Muscle layer of duodenum (tissue), 2 donors: Measurements from ENCODE around the gene DHX40.

Source experiments
- H3K27ac ChIP-seq: one replicate; pipeline ENCODE4 v1.7.0; 2013; ENCODE audit warnings: mild to moderate bottlenecking, low read length
- H3K27me3 ChIP-seq: one replicate; pipeline ENCODE4 v1.7.0; 2013; ENCODE audit warnings: low read depth, mild to moderate bottlenecking, control low read depth, low read length
- H3K36me3 ChIP-seq, 2 donors: one replicate each; pipeline ENCODE4 v1.7.0; 2013; ENCODE audit warnings: low read length in 2 of 2, control low read depth in 1 of 2, mild to moderate bottlenecking in 1 of 2; ENCODE audit not compliant: insufficient read depth in 2 of 2, control insufficient read depth in 1 of 2
- H3K4me1 ChIP-seq, 2 donors: one replicate each; pipeline ENCODE4 v1.7.0; 2013; ENCODE audit warnings: low read length in 2 of 2, mild to moderate bottlenecking in 2 of 2, control low read depth in 1 of 2, moderate library complexity in 1 of 2; ENCODE audit not compliant: insufficient read depth in 2 of 2, control insufficient read depth in 1 of 2
- H3K4me3 ChIP-seq, 2 donors: one replicate each; pipeline ENCODE4 v1.7.0; 2013; ENCODE audit warnings: low read length in 2 of 2, low read depth in 1 of 2, mild to moderate bottlenecking in 1 of 2
- H3K9me3 ChIP-seq, 2 donors: one replicate each; pipeline ENCODE4 v1.7.0; 2013; ENCODE audit warnings: low read length in 2 of 2, control low read depth in 1 of 2, mild to moderate bottlenecking in 1 of 2; ENCODE audit not compliant: control insufficient read depth in 1 of 2
- donor health status: healthy.

DHX40 gene

DNA sequence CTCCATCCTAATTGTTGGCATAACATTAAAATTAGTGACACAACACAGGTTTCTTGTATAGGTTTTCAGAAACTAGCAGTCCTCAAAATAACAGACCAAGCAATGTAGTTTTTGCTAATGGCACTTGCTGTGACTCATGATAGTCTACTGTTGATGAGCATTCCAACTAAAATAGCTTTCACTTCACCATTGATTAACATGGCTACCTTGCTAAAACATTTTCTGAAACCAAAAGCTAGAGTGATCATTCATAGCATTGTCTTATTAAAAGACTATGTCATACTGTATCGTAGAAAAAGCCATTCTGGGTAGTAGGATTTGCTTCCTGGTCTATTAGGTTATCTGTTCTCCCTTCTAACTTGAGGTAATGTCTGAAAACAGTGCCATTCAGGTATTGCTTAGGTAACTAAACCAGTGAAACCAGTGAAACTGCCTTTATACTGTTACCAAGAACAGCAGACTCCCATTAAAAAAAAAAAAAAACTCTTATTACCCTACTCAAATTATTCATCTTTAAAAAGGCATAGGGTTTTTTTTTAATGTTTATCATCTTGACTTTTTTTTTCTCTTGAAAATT is 51.8 kb downstream of the DHX40 start:
- no peaks in the 10 kb centered on the region for H3K9me3 ChIP-seq
- peak overlapping the region; percentile 100 for H3K27ac ChIP-seq
- H3K27me3 ChIP-seq = no peaks in the 10 kb centered on the region
- H3K4me3 ChIP-seq = no peak overlapping the region
- H3K4me1 ChIP-seq = peaks cover 16 to 17% of the 10 kb centered on the region in 2 donors
- peaks cover 0 to 15% of the 10 kb centered on the region in 2 donors for H3K36me3 ChIP-seq

DNA sequence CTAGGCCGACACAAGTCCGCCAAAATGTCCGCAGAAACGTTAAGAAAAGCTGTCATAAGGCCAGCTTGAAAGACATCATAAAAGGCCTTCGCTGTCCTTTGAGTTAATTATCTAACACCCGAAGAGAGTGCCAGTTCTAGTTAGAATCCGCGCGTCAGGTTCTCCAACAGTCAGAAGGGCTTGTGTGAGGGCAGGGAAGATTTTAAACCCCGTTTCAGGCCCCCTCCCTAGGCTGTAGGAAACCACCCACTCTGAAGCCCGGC is 53.6 kb downstream of the DHX40 start:
- peak overlapping the region; percentile 100 for H3K27ac ChIP-seq
- H3K36me3 ChIP-seq = peaks cover 0 to 15% of the 10 kb centered on the region in 2 donors
- peak overlapping the region; percentile 75 to 98 for H3K4me3 ChIP-seq
- H3K9me3 ChIP-seq = no peaks in the 10 kb centered on the region
- H3K27me3 ChIP-seq = no peaks in the 10 kb centered on the region
- peaks cover 17 to 33% of the 10 kb centered on the region in 2 donors for H3K4me1 ChIP-seq

DNA sequence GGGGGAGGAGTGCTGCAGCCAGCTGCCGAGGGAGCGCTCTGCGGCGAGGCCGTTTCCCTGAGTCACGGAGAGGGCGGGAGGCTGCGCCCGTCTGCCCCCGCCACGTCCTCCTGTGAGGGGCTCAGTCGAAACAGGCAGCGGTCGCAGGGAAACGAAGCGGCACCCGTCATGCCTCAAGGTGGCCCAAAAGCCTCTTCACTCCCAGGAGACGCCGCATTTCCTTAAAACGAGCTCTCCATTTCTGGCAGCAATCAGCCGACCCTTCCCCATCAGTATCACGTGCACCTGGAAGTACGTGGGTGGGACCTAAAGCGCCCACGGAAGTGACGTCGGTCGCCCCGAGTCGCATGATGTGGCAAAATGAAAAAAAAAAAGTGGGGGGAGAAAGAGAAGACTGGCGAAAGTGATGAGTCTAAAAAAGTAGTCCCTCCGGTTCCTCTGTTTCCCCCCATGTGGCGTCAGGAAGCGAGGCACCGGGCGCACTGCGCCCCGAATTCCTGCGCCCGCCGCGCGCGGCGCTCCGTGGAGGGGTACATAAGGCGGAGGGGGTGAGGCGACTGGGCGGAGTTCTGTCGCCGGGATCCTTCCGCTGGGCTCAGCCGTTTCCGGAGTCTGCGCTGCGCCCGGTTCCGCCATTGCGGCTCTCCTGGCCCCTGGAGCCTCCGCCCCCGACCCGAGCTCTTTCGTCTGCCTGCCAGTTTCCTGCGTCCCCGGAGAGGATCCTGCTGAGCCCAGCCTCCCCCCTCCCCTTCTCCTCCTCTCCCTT is 54.1 kb downstream of the DHX40 start, which contains the start of gene CLTC:
Gene CLTC, plus strand, starts transcription at position 598 of the 766 bp plus-strand sequence. CDS start 237 bp downstream, outside the sequence.
- Histone ChIP-seq H3K36me3 (peaks cover 0 to 15% of the 10 kb centered on the region in 2 donors), H3K27me3 (no peaks in the 10 kb centered on the region), H3K9me3 (no peaks in the 10 kb centered on the region), H3K27ac (peak within 1 kb of the TSS; percentile 100), H3K4me3 (peak within 1 kb of the TSS; percentile 75 to 98), H3K4me1 (peaks cover 17 to 37% of the 10 kb centered on the region in 2 donors)

DNA sequence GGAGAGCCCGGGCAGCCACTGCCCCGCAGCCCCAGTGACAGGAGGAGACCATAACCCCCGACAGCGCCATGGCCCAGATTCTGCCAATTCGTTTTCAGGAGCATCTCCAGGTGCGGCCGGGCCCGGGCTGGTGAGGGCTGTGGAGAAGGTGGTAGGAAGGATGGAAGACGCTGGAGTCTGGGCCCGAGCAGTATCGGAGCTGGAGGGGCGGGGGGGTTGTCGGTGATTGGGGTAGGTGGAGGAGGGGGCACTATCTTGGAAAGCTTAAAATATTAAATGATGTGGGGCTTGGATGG is 54.6 kb downstream of the DHX40 start:
- Histone ChIP-seq H3K9me3 (no peaks in the 10 kb centered on the region), H3K36me3 (peaks cover 0 to 15% of the 10 kb centered on the region in 2 donors), H3K27me3 (no peaks in the 10 kb centered on the region), H3K27ac (peak overlapping the region; percentile 100), H3K4me1 (peaks cover 17 to 39% of the 10 kb centered on the region in 2 donors), H3K4me3 (peak overlapping the region; percentile 75 to 98)

DNA sequence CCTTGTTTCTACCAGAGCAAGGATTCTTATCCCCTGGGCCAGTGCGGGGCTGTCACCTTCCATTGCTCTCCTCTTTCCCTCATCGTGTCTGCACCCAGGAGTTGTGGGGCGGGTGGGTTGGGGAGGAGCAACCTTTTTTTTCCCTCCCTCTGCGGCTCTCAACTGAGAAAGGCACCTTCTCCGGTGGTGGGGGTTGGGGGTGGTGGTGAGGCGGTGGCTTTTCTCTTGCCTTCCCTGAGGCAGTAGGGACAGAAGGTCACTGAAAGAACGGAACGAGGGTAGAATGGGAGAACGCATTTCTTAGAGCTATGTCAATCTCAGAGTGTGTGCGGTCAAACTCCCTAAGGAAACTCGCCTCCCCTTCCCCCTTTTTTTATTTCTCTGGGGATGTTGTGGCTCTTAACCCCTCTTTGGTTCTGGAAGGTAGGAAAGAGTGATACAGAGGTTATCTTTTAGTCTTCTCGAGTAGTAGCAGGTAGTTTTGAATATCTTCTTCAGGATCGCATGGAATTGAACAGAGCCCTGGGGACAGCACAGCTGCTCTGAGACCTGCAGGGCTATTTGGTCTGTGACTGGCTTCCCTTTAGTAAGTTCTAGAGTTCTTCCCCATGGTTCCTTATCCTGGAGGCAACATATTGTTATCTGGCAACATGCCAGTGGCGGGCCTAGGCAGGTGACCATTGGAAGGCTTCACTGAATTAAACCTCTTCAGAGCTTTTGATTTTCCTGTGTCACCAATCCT is 55.3 kb downstream of the DHX40 start:
- Histone ChIP-seq H3K9me3 (no peaks in the 10 kb centered on the region), H3K4me1 (peaks cover 17 to 39% of the 10 kb centered on the region in 2 donors), H3K4me3 (peak overlapping the region; percentile 75 to 98), H3K36me3 (peaks cover 0 to 15% of the 10 kb centered on the region in 2 donors), H3K27me3 (no peaks in the 10 kb centered on the region), H3K27ac (peak overlapping the region; percentile 100)

DNA sequence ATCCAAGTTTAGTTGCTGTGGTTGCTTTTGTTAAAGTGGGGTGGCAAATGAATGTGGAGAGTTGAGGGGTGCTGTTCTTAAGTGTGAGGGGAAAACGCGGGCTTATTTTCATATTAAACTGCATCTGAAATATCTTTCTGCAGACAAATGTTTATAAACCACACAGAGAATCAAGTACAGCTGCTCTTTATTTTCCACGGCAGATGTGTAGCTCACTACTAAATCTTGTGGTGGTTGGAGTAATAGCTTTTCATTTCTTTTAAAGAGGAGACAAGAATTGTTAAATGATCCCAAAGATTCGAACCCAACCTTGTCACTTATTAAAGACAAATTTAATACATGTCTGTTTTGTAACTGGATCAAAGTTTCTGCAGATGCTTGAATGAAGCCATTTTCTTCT is 56.4 kb downstream of the DHX40 start:
- Histone ChIP-seq H3K4me3 (peak overlapping the region; percentile 75 to 98), H3K27me3 (no peaks in the 10 kb centered on the region), H3K4me1 (peaks cover 17 to 49% of the 10 kb centered on the region in 2 donors), H3K9me3 (no peaks in the 10 kb centered on the region), H3K36me3 (peaks cover 0 to 15% of the 10 kb centered on the region in 2 donors), H3K27ac (peak overlapping the region; percentile 77)

DNA sequence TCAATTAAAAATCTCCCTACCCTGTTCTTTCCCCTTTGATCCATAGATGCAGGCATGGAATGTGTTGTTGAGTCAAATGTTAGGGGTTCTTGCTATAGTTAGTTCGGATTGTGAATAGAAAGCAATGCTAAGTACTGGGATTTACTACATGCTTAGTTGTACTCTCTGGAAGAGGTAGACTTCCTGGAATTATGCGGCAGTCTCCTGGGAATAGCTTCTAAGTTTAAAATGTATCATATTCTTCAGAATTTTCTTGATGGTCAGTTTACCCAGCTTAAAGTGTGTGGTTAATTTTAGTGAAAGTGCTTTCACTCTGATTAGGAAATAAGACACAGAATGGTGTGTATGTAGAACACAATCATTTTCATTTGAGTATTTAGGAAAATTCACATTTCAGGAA is 57.7 kb downstream of the DHX40 start:
- Histone ChIP-seq H3K27me3 (no peaks in the 10 kb centered on the region), H3K36me3 (peaks cover 0 to 15% of the 10 kb centered on the region in 2 donors), H3K4me3 (peak overlapping the region in 1 of 2 donors; percentile 98), H3K4me1 (peaks cover 21 to 63% of the 10 kb centered on the region in 2 donors), H3K9me3 (no peaks in the 10 kb centered on the region), H3K27ac (peak overlapping the region; percentile 25)

DNA sequence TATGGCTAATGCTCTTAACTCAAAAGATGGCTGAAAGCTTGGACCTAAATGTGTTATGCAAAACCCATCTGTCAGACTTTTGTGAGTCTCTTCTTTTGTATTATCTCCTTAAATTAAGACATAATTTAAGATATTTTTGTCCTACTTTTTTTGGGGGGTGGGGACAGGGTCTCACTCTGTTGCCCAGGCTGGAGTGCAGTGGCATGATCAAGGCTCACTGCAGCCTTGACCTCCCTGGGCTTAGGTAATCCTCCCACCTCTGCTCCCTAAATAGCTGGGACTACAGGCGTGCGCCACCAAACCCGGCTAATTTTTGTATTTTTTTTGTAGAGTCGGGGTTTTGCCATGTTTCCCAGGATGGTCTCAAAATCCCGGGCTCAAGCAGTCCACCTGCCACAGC is 61.3 kb downstream of the DHX40 start:
- no peak overlapping the region for H3K4me3 ChIP-seq

DNA sequence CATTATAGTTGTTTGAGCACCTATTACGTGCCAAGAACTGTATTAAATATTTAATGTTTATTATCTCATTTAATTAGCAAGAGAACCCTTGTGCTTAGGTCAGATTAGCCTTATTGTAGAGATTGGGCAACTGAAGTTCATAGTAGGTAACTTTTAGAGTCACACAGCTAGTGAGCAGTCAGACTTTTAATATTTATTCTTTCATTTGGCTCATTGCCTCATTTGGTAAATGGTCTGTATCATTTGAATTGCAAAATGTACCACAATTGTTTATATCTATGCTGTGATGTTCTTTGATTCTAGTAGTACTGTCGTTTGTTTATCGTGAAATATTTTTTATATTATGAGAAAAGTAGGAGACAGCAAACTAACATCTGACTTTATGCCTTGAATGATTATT is 61.9 kb downstream of the DHX40 start:
- peak overlapping the region; percentile 53 for H3K27ac ChIP-seq
- no peaks in the 10 kb centered on the region for H3K36me3 ChIP-seq
- H3K9me3 ChIP-seq = no peaks in the 10 kb centered on the region
- peak overlapping the region in 1 of 2 donors; percentile 2 for H3K4me3 ChIP-seq
- H3K27me3 ChIP-seq = no peaks in the 10 kb centered on the region
- peaks cover 13 to 65% of the 10 kb centered on the region in 2 donors for H3K4me1 ChIP-seq

More for the DNA sequence above, 61.3 kb downstream of the DHX40 start:
- Histone ChIP-seq H3K36me3 (no peaks in the 10 kb centered on the region), H3K4me1 (peaks cover 18 to 70% of the 10 kb centered on the region in 2 donors), H3K27ac (peak overlapping the region; percentile 53), H3K27me3 (no peaks in the 10 kb centered on the region), H3K9me3 (no peaks in the 10 kb centered on the region)

DNA sequence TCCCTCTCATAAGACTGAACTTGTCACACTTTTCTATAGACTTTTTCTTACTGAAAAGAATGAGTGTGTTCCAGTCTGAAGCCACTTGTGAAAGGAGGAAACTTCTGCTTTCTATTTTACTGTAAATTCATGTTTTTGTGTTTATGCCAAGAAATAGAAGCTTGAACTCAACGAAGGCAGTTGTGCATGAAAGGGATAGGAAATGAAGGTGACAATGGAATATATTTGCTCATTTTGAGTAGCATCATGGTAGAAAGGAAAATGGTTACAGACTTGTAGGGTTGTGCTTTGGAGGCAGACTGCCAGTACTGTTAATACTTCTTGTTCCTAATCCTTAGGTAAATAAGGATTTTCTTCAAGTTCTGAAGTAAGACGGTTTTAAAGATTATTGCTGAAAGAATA is 62.4 kb downstream of the DHX40 start:
- Histone ChIP-seq H3K27me3 (no peaks in the 10 kb centered on the region), H3K4me3 (peak overlapping the region in 1 of 2 donors; percentile 2), H3K36me3 (no peaks in the 10 kb centered on the region), H3K27ac (peak overlapping the region; percentile 53), H3K4me1 (peaks cover 13 to 65% of the 10 kb centered on the region in 2 donors), H3K9me3 (no peaks in the 10 kb centered on the region)

DNA sequence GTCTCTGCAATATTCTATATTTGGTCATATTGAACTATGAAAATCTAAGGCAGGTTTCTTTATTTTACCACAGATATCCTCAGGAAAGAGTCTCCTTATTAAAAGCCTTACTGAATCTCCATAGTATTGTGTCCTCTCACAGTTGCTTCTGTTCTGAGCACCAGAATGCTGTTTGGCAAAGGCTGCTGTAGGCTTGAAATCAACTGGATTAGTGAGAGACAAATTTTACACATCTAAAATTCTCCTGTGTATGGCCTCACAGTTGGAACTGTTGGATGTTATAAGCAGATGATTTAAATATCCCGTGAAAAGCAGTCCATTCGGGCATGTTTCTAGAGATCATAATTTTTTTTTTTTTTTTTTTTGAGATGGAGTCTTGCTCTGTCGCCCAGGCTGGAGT is 63.8 kb downstream of the DHX40 start:
- Histone ChIP-seq H3K9me3 (no peaks in the 10 kb centered on the region), H3K4me1 (peaks cover 16 to 64% of the 10 kb centered on the region in 2 donors), H3K36me3 (no peaks in the 10 kb centered on the region), H3K27me3 (no peaks in the 10 kb centered on the region), H3K4me3 (no peak overlapping the region), H3K27ac (no peak overlapping the region)
